HepG2 (cell line): ENCODE data around the gene PET100. TPM values are rescaled to one million over a fixed set of nuclear protein-coding genes. Genes with fewer than 3 reads are reported as not detected.

ENCODE experiments used
- ATAC-seq: fragments of 200-7000 bp; cut with Tn5 transposase; 3 replicates; pipeline ENCODE4 v1.9.1; 2020; ENCODE audit warnings: mild to moderate bottlenecking, moderate library complexity
- BruUV-seq: library from RNA; stranded (reverse); fragments of 400-500 nt; replicated peaks from 2 replicates; lab custom pipeline; 2021; lab: Mats Ljungman, UMichigan
- CTCF ChIA-PET: fragments of 300-600 bp; formaldehyde crosslinking; extraction: SDS; loops from one replicate; lab custom pipeline; 2021; ENCODE audit warnings: low total read pairs, inconsistent platforms, low intra/inter-chr PET ratio; lab: Yijun Ruan, JAX
- POLR2A ChIA-PET: fragments of 350-600 bp; sonication (Branson Sonifier 250); formaldehyde crosslinking; loops from one replicate; lab custom pipeline; 2020; ENCODE audit warnings: antibody characterized with exemption, inconsistent platforms; lab: Yijun Ruan, JAX
- DNase-seq: peaks from one replicate; pipeline ENCODE4 v3.0.0-alpha.2; 2015; ENCODE audit warnings: low spot score
- FAIRE-seq: peaks from 3 replicates; lab custom pipeline; 2011; peaks lifted over from hg19 to GRCh38; lab: Jason Lieb, UNC
- H2AFZ ChIP-seq: one replicate; pipeline ENCODE4 v1.6.1; 2011; ENCODE audit warnings: low read length, inconsistent platforms
- H3K27ac ChIP-seq: fragments of 300-600 bp; 3 replicates; pipeline ENCODE4 v1.8.0; 2011; ENCODE audit warnings: mixed run types, mild to moderate bottlenecking, mixed read lengths, low read length, inconsistent platforms; ENCODE audit not compliant: insufficient read depth; ENCODE audit errors: extremely low read length
- H3K27me3 ChIP-seq, 2 experiments: fragments of 200-600 bp in 1 of 2; 2 replicates in 1 of 2; 3 replicates in 1 of 2; pipeline versions ENCODE4 v1.6.0 to v1.8.0; 2011; ENCODE audit warnings: low read length in 2 of 2, mild to moderate bottlenecking in 2 of 2, moderate library complexity in 2 of 2, inconsistent platforms in 1 of 2; ENCODE audit not compliant: insufficient read depth in 2 of 2, control insufficient read depth in 1 of 2
- H3K36me3 ChIP-seq, 2 experiments: fragments of 200-600 bp in 1 of 2; replicated peaks in 1 of 2; 2 replicates in 1 of 2; 3 replicates in 1 of 2; pipeline versions ENCODE4 v1.5.1 to v1.8.0; 2011; ENCODE audit warnings: low read length in 2 of 2, inconsistent platforms in 1 of 2; ENCODE audit not compliant: insufficient read depth in 2 of 2, control insufficient read depth in 1 of 2
- H3K4me1 ChIP-seq: 2 replicates; pipeline ENCODE4 v1.5.1; 2012; ENCODE audit warnings: low read length, inconsistent platforms; ENCODE audit not compliant: insufficient read depth
- H3K4me2 ChIP-seq: 2 replicates; pipeline ENCODE4 v1.6.0; 2011; ENCODE audit warnings: low read depth, low read length, inconsistent platforms
- H3K4me3 ChIP-seq, 3 experiments: fragments of 200-600 bp in 1 of 3; sonication (generic), shearing (Covaris generic) in 1 of 3; replicated peaks in 1 of 3; 2 replicates each; pipeline ENCODE4 v1.5.1; 2011 to 2016; ENCODE audit warnings: low read length in 3 of 3, inconsistent platforms in 2 of 3, low read depth in 2 of 3, mild to moderate bottlenecking in 2 of 3, control low read depth in 1 of 3, mixed read lengths in 1 of 3; ENCODE audit not compliant: insufficient read depth in 1 of 3
- H3K79me2 ChIP-seq: one replicate; pipeline ENCODE4 v1.6.1; 2011; ENCODE audit warnings: low read length, inconsistent platforms; ENCODE audit not compliant: insufficient read depth
- H3K9ac ChIP-seq: 2 replicates; pipeline ENCODE4 v1.6.0; 2011; ENCODE audit warnings: mild to moderate bottlenecking, low read depth, low read length, inconsistent platforms; ENCODE audit not compliant: insufficient read depth
- H3K9me3 ChIP-seq: 2 replicates; pipeline ENCODE4 v1.5.1; 2012; ENCODE audit warnings: mild to moderate bottlenecking, low read length
- H4K20me1 ChIP-seq: 2 replicates; pipeline ENCODE4 v1.6.0; 2011; ENCODE audit warnings: inconsistent platforms, mild to moderate bottlenecking, low read length, moderate library complexity; ENCODE audit not compliant: insufficient read depth
- BATF2 ChIP-seq: sonication (generic); formaldehyde crosslinking; IDR thresholded peaks from 2 replicates; pipeline ENCODE4 v1.8.0; 2022; ENCODE audit warnings: mild to moderate bottlenecking, missing genetic modification reagents, moderate library complexity
- CHD4 ChIP-seq: fragments of 200-600 bp; sonication (generic); IDR thresholded peaks from 2 replicates; pipeline ENCODE4 v1.7.0; 2017; ENCODE audit warnings: mild to moderate bottlenecking, low read length, borderline replicate concordance
- DRAP1 ChIP-seq: IDR thresholded peaks from 2 replicates; pipeline ENCODE4 v1.6.1; 2016; ENCODE audit warnings: missing genetic modification reagents, missing compliant biosample characterization
- PAX8 ChIP-seq: sonication (generic); formaldehyde crosslinking; IDR thresholded peaks from 2 replicates; pipeline ENCODE4 v1.8.0; 2022; ENCODE audit warnings: mild to moderate bottlenecking, missing genetic modification reagents, borderline replicate concordance
- SOX13 ChIP-seq, 3 experiments: fragments of 450-650 bp in 1 of 3; sonication (generic) in 1 of 3; formaldehyde crosslinking in 1 of 3; IDR thresholded peaks in 2 of 3; conservative IDR thresholded peaks in 1 of 3; 2 replicates each; pipeline versions ENCODE4 v1.5.0 to v1.6.1; 2016 to 2020; ENCODE audit warnings: antibody characterized with exemption in 1 of 3, mild to moderate bottlenecking in 1 of 3, missing compliant biosample characterization in 1 of 3, missing genetic modification reagents in 1 of 3, moderate library complexity in 1 of 3
- ZBTB1 ChIP-seq: sonication (generic); formaldehyde crosslinking; IDR thresholded peaks from 2 replicates; pipeline ENCODE4 v1.4.0; 2020; ENCODE audit warnings: missing genetic modification reagents, borderline replicate concordance
- ZBTB37 ChIP-seq: sonication (generic); formaldehyde crosslinking; IDR thresholded peaks from 2 replicates; pipeline ENCODE4 v1.4.0; 2020; ENCODE audit warnings: mild to moderate bottlenecking, missing genetic modification reagents
- ZNF629 ChIP-seq: sonication (generic); formaldehyde crosslinking; conservative IDR thresholded peaks from 2 replicates; pipeline ENCODE4 v1.5.0; 2020; ENCODE audit warnings: missing genetic modification reagents
- WGBS: methylation state at CpG from one replicate; pipeline ENCODE4 v1.1.6; 2017; ENCODE audit warnings: low lambda C conversion rate; 5-methylcytosine and 5-hydroxymethylcytosine counted together
- in situ Hi-C: cut with HindIII; loops from 2 replicates; pipeline ENCODE4 v1.10.0; 2017; ENCODE audit warnings: low pct_unique_long_range_greater_than_20kb; ENCODE audit not compliant: extremely low pct_ligation_motif_present
- intact Hi-C: fragments of 100-400 bp; cut with micrococcal nuclease; formaldehyde crosslinking; loops from one replicate; pipeline ENCODE4 v1.10.0; 2022; ENCODE audit not compliant: unreplicated experiment
- polyA plus RNA-seq, 8 experiments: library from polyadenylated mRNA; depleted of rRNA in 3 of 8; stranded (reverse) in 7 of 8; unstranded in 1 of 8; fragments of >200 nt; fragmentation: Illumina TruSeq in 4 of 8; extraction: Trizol in 4 of 8; gene quantifications; 2 replicates each; pipeline versions ENCODE4 v1.2.1 to v1.2.3, GENCODE V29; 2011 to 2016; ENCODE audit warnings: low read depth in 4 of 8, missing spikeins in 1 of 8, mixed read lengths in 1 of 8; ENCODE audit not compliant: insufficient read depth in 1 of 8
- total RNA-seq, 5 experiments: library from RNA; depleted of rRNA; stranded (reverse); fragments of >200 nt; fragmentation: Illumina TruSeq; extraction: Trizol; gene quantifications; 2 replicates each; pipeline ENCODE4 v1.2.3, GENCODE V29; 2016; ENCODE audit warnings: low read depth in 1 of 5

PET100 gene
- total and polyA plus RNA-seq, 2 of the 13 experiments (the other 11 are each of a cell fraction or from before 2014, with no cell fraction given), result 22.3 to 66.5 TPM

- no peak for TF ChIP-seq DRAP1 (CRISPR knock-in tag)
- no peak for TF ChIP-seq ZBTB1 (CRISPR knock-in tag)
- TF ChIP-seq ZBTB37 (CRISPR knock-in tag), result no peak
- TF ChIP-seq PAX8 (CRISPR knock-in tag), result no peak
These were observed 47.1 kb upstream of the PET100 start (continued) for GRCh38 chr19:7582446-7582845.

GRCh38 chr19:7589822-7590221 is 39.8 kb upstream of the PET100 start:
- in situ Hi-C loops (no loop called here), intact Hi-C loops (no loop called here)
- WGBS, result 64% methylated on average over 7 of the region's 7 CpGs
- no peak for ATAC-seq
- H3K36me3 ChIP-seq, result no peaks in the 10 kb centered on the region
- peaks cover 41% of the 10 kb centered on the region for H3K4me1 ChIP-seq
- FAIRE-seq, result no peak
- no TSS peak for BruUV-seq
- H3K27ac ChIP-seq, result no peak overlapping the region
- H3K9ac ChIP-seq, result no peak overlapping the region
- no peaks in the 10 kb centered on the region for H3K79me2 ChIP-seq
- CTCF ChIA-PET, result no interaction called here
- H3K4me2 ChIP-seq, result no peak overlapping the region
- H3K4me3 ChIP-seq, result no peak overlapping the region
- TF ChIP-seq BATF2 (CRISPR knock-in tag) (no peak), ZNF629 (CRISPR knock-in tag) (peak; percentile 87), SOX13 (IDR thresholded peaks at IDR 0.05) (no peak), SOX13 (CRISPR knock-in tag; conservative IDR thresholded peaks at IDR 0.05 in 1 of 2, IDR thresholded peaks at IDR 0.05 in 1 of 2) (no peak), CHD4 (0 out of 2 replicates have a peak, but pooled peaks have one; percentile 31)
- no peaks in the 10 kb centered on the region; a peak in 1 of 5 replicates for H3K27me3 ChIP-seq
- no peaks in the 10 kb centered on the region for H4K20me1 ChIP-seq
- H2AFZ ChIP-seq, result no peak overlapping the region
- POLR2A ChIA-PET, result no interaction called here
- H3K9me3 ChIP-seq, result no peaks in the 10 kb centered on the region
- DNase-seq, result no peak
